HG02678 (cell line): ENCODE results near the gene UNC93A.
"Not testable (repeated sequence)": the region's sequence is repeated elsewhere in the genome, so short reads cannot be mapped to it uniquely, and the experiment has no call there.

Experiments
- ATAC-seq: cut with Tn5 transposase; IDR thresholded peaks from one replicate; pipeline ENCODE4 v1.9.1; 2021; ENCODE audit warnings: mild to moderate bottlenecking, moderate library complexity; ENCODE audit not compliant: unreplicated experiment

Gene UNC93A

GRCh38 chr6:167336844-167337630 lies 45.9 kb downstream of the UNC93A start:
- no peak for ATAC-seq

- no peak for ATAC-seq
These were observed 46.7 kb downstream of the UNC93A start for GRCh38 chr6:167337675-167338449.

GRCh38 chr6:167338541-167339117 lies 47.5 kb downstream of the UNC93A start:
- no peak for ATAC-seq

GRCh38 chr6:167341038-167341583 lies 50.0 kb downstream of the UNC93A start:
- ATAC-seq, result no peak

- ATAC-seq, result no peak
These were observed 50.8 kb downstream of the UNC93A start for GRCh38 chr6:167341665-167342655.

GRCh38 chr6:167342879-167343610 lies 51.9 kb downstream of the UNC93A start:
- ATAC-seq, result no peak

- ATAC-seq, result no peak
These were observed 54.2 kb downstream of the UNC93A start for GRCh38 chr6:167345348-167345747.

- ATAC-seq, result no peak
These were observed 54.8 kb downstream of the UNC93A start for GRCh38 chr6:167345960-167346359.

- no peak for ATAC-seq
These were observed 56.1 kb downstream of the UNC93A start for GRCh38 chr6:167347226-167347625.

- no peak for ATAC-seq
These were observed 58.6 kb downstream of the UNC93A start for GRCh38 chr6:167349631-167350274.

GRCh38 chr6:167350275-167350696 lies 59.2 kb downstream of the UNC93A start:
- no peak for ATAC-seq

- ATAC-seq, result peak; percentile 53
These were observed 59.9 kb downstream of the UNC93A start for GRCh38 chr6:167350731-167351655.

- peak; percentile 37 for ATAC-seq
These were observed 60.7 kb downstream of the UNC93A start for GRCh38 chr6:167351656-167352345.

- no peak for ATAC-seq
These were observed 65.8 kb downstream of the UNC93A start for GRCh38 chr6:167356874-167357273.

GRCh38 chr6:167358394-167358793 lies 67.3 kb downstream of the UNC93A start:
- not testable (repeated sequence) for ATAC-seq

GRCh38 chr6:167361170-167361569 lies 70.1 kb downstream of the UNC93A start:
- not testable (repeated sequence) for ATAC-seq
